Natural killer cell (primary cell): ENCODE data around the gene MAGED4. TPM values are rescaled to one million over a fixed set of nuclear protein-coding genes. Genes with fewer than 3 reads are reported as not detected.

Experiments
- ATAC-seq, 3 donors: fragments of 150-1000 bp in 2 of 3; fragments of 200-7000 bp in 1 of 3; cut with Tn5 transposase; 1 replicate in 1 of 3; 2 replicates in 2 of 3; pipeline ENCODE4 v1.10.0; 2021; ENCODE audit warnings: mild to moderate bottlenecking in 2 of 3, moderate library complexity in 2 of 3
- DNase-seq, 2 donors: peaks; one replicate each; pipeline versions ENCODE4 v3.0.0 to v3.0.0-alpha.2; 2013 to 2021; ENCODE audit warnings: mixed read lengths in 1 of 2
- H3K27ac ChIP-seq: one replicate; pipeline ENCODE4 v1.5.1; 2013; ENCODE audit warnings: mild to moderate bottlenecking, low read length
- H3K27me3 ChIP-seq: one replicate; pipeline ENCODE4 v1.6.1; 2013; ENCODE audit warnings: low read length; ENCODE audit not compliant: control insufficient read depth, insufficient read depth
- H3K36me3 ChIP-seq: one replicate; pipeline ENCODE4 v1.6.1; 2013; ENCODE audit warnings: low read length; ENCODE audit not compliant: control insufficient read depth, insufficient read depth
- H3K4me1 ChIP-seq: one replicate; pipeline ENCODE4 v1.6.1; 2013; ENCODE audit warnings: low read length; ENCODE audit not compliant: control insufficient read depth, insufficient read depth
- H3K4me3 ChIP-seq: one replicate; pipeline ENCODE4 v1.5.1; 2013; ENCODE audit warnings: low read length
- H3K9me3 ChIP-seq: one replicate; pipeline ENCODE4 v1.6.1; 2013; ENCODE audit warnings: low read length; ENCODE audit not compliant: control insufficient read depth, insufficient read depth
- H3K27ac Mint-ChIP-seq, 2 donors: one replicate each; pipeline ENCODE4 v1.8.0; 2022; ENCODE audit warnings: mild to moderate bottlenecking in 2 of 2, mixed read lengths in 2 of 2, moderate library complexity in 1 of 2
- H3K27me3 Mint-ChIP-seq, 2 donors: one replicate each; pipeline ENCODE4 v1.8.0; 2022; ENCODE audit warnings: low read depth in 2 of 2, mixed read lengths in 2 of 2
- H3K36me3 Mint-ChIP-seq: one replicate; pipeline ENCODE4 v1.8.0; 2022; ENCODE audit warnings: mixed read lengths
- H3K4me1 Mint-ChIP-seq, 2 donors: one replicate each; pipeline ENCODE4 v1.8.0; 2022; ENCODE audit warnings: mixed read lengths in 2 of 2
- H3K4me3 Mint-ChIP-seq: one replicate; pipeline ENCODE4 v1.8.0; 2022; ENCODE audit warnings: mild to moderate bottlenecking, moderate library complexity, mixed read lengths
- H3K9me3 Mint-ChIP-seq, 2 donors: one replicate each; pipeline ENCODE4 v1.8.0; 2022; ENCODE audit warnings: mixed read lengths in 2 of 2
- WGBS: methylation state at CpG from one replicate; pipeline ENCODE4 v1.1.7; 2013; ENCODE audit warnings: missing lambda C conversion rate; ENCODE audit not compliant: insufficient coverage; 5-methylcytosine and 5-hydroxymethylcytosine counted together
- intact Hi-C: fragments of 100-400 bp; cut with micrococcal nuclease; formaldehyde crosslinking; loops from one replicate; pipeline ENCODE4 v1.14.2; 2022
- total RNA-seq, 4 donors: library from RNA; stranded (reverse); fragments of 120-200 nt in 1 of 4; gene quantifications; one replicate each; pipeline versions ENCODE4 v1.2.3 to v1.2.4, GENCODE V29; 2013 to 2022
- TF ChIP-seq, protein P1 (sequence below): fragments of 200-600 bp; IDR thresholded peaks from one replicate; pipeline ENCODE4 v1.8.0; 2022; ENCODE audit warnings: antibody characterized with exemption

Gene MAGED4
- total RNA-seq, 3 donors from 2014 or later (not counting 1 experiment from before 2014, with no cell fraction given) = 0.43 TPM; not detected in 2

DNA sequence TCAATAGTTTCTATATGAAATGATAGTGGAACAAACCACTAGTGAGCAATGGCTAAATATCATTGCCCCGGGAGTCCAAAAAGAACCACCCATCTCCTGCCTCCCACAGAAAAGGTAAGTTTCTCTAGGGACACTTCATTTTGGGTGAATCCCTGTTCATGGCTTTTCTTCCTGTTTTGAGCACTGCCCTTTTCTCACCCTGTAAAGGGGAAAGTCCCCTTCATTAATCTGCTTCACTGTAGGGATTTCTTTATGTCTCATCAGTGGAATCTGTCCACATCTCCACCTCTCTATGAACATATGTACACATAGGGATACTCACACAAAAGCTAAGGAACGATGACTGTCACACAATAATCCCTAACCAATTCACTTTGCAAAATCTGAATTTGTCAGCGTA, 28.6 kb downstream of the MAGED4 start:
- H3K4me1 ChIP-seq = no peaks in the 10 kb centered on the region
- TF ChIP-seq, protein P1, sequence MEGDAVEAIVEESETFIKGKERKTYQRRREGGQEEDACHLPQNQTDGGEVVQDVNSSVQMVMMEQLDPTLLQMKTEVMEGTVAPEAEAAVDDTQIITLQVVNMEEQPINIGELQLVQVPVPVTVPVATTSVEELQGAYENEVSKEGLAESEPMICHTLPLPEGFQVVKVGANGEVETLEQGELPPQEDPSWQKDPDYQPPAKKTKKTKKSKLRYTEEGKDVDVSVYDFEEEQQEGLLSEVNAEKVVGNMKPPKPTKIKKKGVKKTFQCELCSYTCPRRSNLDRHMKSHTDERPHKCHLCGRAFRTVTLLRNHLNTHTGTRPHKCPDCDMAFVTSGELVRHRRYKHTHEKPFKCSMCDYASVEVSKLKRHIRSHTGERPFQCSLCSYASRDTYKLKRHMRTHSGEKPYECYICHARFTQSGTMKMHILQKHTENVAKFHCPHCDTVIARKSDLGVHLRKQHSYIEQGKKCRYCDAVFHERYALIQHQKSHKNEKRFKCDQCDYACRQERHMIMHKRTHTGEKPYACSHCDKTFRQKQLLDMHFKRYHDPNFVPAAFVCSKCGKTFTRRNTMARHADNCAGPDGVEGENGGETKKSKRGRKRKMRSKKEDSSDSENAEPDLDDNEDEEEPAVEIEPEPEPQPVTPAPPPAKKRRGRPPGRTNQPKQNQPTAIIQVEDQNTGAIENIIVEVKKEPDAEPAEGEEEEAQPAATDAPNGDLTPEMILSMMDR = no peak
- H3K4me3 ChIP-seq = no peak overlapping the region
- no peaks in the 10 kb centered on the region for H3K27me3 ChIP-seq
- Mint-ChIP-seq H3K4me1 (no peaks in the 10 kb centered on the region), H3K27ac (no peak overlapping the region), H3K4me3 (no peak overlapping the region), H3K36me3 (no peaks in the 10 kb centered on the region), H3K9me3 (no peaks in the 10 kb centered on the region), H3K27me3 (peaks cover 9 to 15% of the 10 kb centered on the region in 2 donors)
- H3K36me3 ChIP-seq = no peaks in the 10 kb centered on the region
- ATAC-seq (no peak), DNase-seq (no peak)
- no peak overlapping the region for H3K27ac ChIP-seq
- intact Hi-C loops = no loop called here
- WGBS = 97% methylated on average over 2 of the region's 3 CpGs
- H3K9me3 ChIP-seq = no peaks in the 10 kb centered on the region

DNA sequence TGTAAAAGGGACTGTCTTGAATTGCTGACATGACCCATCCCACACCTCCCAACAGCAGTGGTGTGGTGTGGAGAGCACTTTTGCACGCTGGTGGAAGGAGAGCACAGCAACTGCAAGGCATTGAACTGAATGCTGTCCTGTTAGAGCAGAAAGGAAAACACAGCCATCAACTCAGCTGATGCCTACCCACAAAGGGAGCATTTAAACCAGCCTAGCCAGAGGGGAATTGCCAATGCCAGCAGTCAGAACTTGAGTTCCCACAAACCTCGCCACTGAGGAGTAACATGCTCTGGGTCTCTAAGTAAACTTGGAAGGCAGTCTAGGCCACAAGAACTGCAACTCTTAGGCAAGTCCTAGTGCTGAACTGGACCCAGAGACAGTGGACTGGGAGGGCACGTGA, 31.9 kb downstream of the MAGED4 start:
- H3K4me1 Mint-ChIP-seq = no peaks in the 10 kb centered on the region
- no peak for DNase-seq
- H3K36me3 ChIP-seq = no peaks in the 10 kb centered on the region
- no peaks in the 10 kb centered on the region for H3K9me3 Mint-ChIP-seq
- H3K4me3 ChIP-seq = no peak overlapping the region
- intact Hi-C loops = no loop called here
- WGBS = 85% methylated on average over 2 of the region's 3 CpGs
- H3K27me3 Mint-ChIP-seq = peaks cover 9 to 15% of the 10 kb centered on the region in 2 donors
- H3K4me1 ChIP-seq = no peaks in the 10 kb centered on the region
- no peak for ATAC-seq
- H3K27ac ChIP-seq = no peak overlapping the region
- TF ChIP-seq, protein P1 = no peak
- H3K9me3 ChIP-seq = no peaks in the 10 kb centered on the region
- no peak overlapping the region for H3K4me3 Mint-ChIP-seq
- H3K27me3 ChIP-seq = no peaks in the 10 kb centered on the region
- H3K36me3 Mint-ChIP-seq = no peaks in the 10 kb centered on the region
- no peak overlapping the region for H3K27ac Mint-ChIP-seq

DNA sequence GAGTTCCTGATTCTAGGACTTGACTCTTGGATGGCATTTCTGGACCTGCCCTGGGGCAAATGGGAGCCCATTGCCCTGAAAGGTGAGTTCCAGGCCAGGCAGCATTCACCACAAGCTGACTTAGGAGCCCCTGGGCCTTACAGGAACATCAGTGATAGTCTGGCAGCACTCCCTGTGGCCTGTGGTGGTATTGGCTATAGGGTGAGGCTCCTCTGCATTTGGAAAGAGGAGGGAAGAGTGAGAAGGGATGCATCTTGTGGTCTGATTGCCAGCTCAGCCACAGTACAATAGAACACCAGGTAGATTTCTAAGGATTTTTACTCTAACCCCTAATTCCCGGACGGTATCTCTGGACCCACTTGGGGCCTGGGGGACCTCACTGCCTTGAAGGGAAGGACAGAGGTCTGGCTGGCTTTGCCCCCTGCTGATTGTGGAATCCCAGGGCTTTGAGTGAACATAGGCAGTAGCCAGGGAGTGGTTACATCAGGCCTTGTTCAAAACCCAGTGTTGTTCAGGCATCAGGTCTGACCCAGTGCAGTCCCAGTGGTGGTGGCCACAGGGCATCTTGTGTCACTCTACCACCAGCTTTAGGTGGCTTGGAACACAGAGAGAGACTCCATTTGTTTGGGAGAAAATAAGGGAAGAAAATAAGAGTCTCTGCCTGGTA, 32.9 kb downstream of the MAGED4 start:
- ATAC-seq (no peak), DNase-seq (no peak)
- Mint-ChIP-seq H3K36me3 (no peaks in the 10 kb centered on the region), H3K4me1 (no peaks in the 10 kb centered on the region), H3K27ac (no peak overlapping the region), H3K9me3 (no peaks in the 10 kb centered on the region), H3K4me3 (no peak overlapping the region), H3K27me3 (peaks cover 9 to 15% of the 10 kb centered on the region in 2 donors)
- Histone ChIP-seq H3K9me3 (no peaks in the 10 kb centered on the region), H3K27ac (no peak overlapping the region), H3K4me1 (no peaks in the 10 kb centered on the region), H3K27me3 (no peaks in the 10 kb centered on the region), H3K36me3 (no peaks in the 10 kb centered on the region), H3K4me3 (no peak overlapping the region)
- no CpG with 5 or more reads among the region's 2 CpGs for WGBS
- intact Hi-C loops = no loop called here
- TF ChIP-seq, protein P1 = no peak

DNA sequence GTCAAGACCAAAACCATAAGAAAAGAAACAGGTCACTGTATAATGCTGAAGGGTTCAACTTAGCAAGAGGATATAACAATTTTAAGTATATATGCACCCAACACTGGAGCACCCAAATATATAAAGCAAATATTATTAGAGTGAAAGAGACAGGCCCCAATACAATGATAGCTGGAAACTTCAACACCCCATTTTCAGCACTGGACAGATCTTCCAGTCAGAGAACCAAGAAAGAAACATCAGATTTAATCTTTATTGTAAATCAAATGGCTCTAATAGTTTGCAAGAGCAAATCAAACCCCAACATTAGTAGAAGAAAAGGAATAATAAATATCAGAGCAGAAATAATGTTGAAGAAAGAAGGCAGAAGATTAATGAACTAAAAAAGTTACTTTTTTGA, 36.2 kb downstream of the MAGED4 start:
- ATAC-seq (no peak), DNase-seq (no peak)
- intact Hi-C loops = no loop called here
- H3K36me3 ChIP-seq = no peaks in the 10 kb centered on the region
- peaks cover 0 to 4% of the 10 kb centered on the region in 2 donors for H3K27me3 Mint-ChIP-seq
- H3K27me3 ChIP-seq = no peaks in the 10 kb centered on the region
- H3K27ac ChIP-seq = no peak overlapping the region
- no peak overlapping the region for H3K27ac Mint-ChIP-seq
- H3K9me3 ChIP-seq = no peaks in the 10 kb centered on the region
- no peaks in the 10 kb centered on the region for H3K9me3 Mint-ChIP-seq
- H3K36me3 Mint-ChIP-seq = no peaks in the 10 kb centered on the region
- no peaks in the 10 kb centered on the region for H3K4me1 ChIP-seq
- no peak overlapping the region for H3K4me3 Mint-ChIP-seq
- TF ChIP-seq, protein P1 = no peak
- H3K4me1 Mint-ChIP-seq = no peaks in the 10 kb centered on the region
- H3K4me3 ChIP-seq = no peak overlapping the region
